ENCODE data around the gene COG6. TPM values are rescaled to one million over a fixed set of nuclear protein-coding genes. Genes with fewer than 3 reads are reported as not detected.

The COG6 gene
- total RNA-seq, 6 experiments from 2014 or later: 8.6 to 15.2 (median 12.2) TPM

- TF ChIP-seq POLR2A (IDR thresholded peaks at IDR 0.05) (no peak), CTCF (IDR thresholded peaks at IDR 0.05) (no peak)
- DNase-seq (no peak), ATAC-seq (no peak)
- Histone ChIP-seq H3K4me3 (no peak overlapping the region), H3K27ac (no peak overlapping the region), H3K4me1 (no peaks in the 10 kb centered on the region), H3K9me3 (no peaks in the 10 kb centered on the region), H3K36me3 (no peaks in the 10 kb centered on the region), H3K27me3 (no peaks in the 10 kb centered on the region)
- WGBS (ENCODE audit: insufficient coverage, low coverage, low lambda C conversion rate, missing lambda C conversion rate): 63% methylated on average over 1 of the region's 1 CpG
- intact Hi-C loops (cut with DNase I): no loop called here
These were observed 19.9 kb upstream of the COG6 start for GRCh38 chr13:39635564-39635963.

- ATAC-seq (no peak), DNase-seq (no peak)
- Histone ChIP-seq H3K9me3 (no peaks in the 10 kb centered on the region), H3K27ac (no peak overlapping the region), H3K36me3 (no peaks in the 10 kb centered on the region), H3K4me3 (no peak overlapping the region), H3K4me1 (no peaks in the 10 kb centered on the region), H3K27me3 (no peaks in the 10 kb centered on the region)
- intact Hi-C loops (cut with DNase I): no loop called here
- 73% methylated on average over 3 of the region's 3 CpGs for WGBS (ENCODE audit: insufficient coverage, low coverage, low lambda C conversion rate, missing lambda C conversion rate)
- TF ChIP-seq CTCF (IDR thresholded peaks at IDR 0.05): no peak
- TF ChIP-seq POLR2A (IDR thresholded peaks at IDR 0.05): no peak
These were observed 17.6 kb upstream of the COG6 start for GRCh38 chr13:39637890-39638289.

GRCh38 chr13:39641645-39642044 lies 13.8 kb upstream of the COG6 start:
- intact Hi-C loops (cut with DNase I): no loop called here
- Histone ChIP-seq H3K4me3 (no peak overlapping the region), H3K27ac (no peak overlapping the region), H3K36me3 (no peaks in the 10 kb centered on the region), H3K9me3 (no peaks in the 10 kb centered on the region), H3K27me3 (no peaks in the 10 kb centered on the region), H3K4me1 (no peaks in the 10 kb centered on the region)
- TF ChIP-seq POLR2A (IDR thresholded peaks at IDR 0.05): no peak
- TF ChIP-seq CTCF (IDR thresholded peaks at IDR 0.05): no peak
- no peak for ATAC-seq
- 44% methylated on average over 1 of the region's 1 CpG for WGBS (ENCODE audit: insufficient coverage, low coverage, low lambda C conversion rate, missing lambda C conversion rate)
- DNase-seq: no peak

GRCh38 chr13:39646122-39646521 lies 9.3 kb upstream of the COG6 start:
- no peaks in the 10 kb centered on the region for H3K9me3 ChIP-seq
- WGBS (ENCODE audit: insufficient coverage, low coverage, low lambda C conversion rate, missing lambda C conversion rate): 61% methylated on average over 4 of the region's 4 CpGs
- no peaks in the 10 kb centered on the region for H3K27me3 ChIP-seq
- ATAC-seq (no peak), DNase-seq (no peak)
- H3K4me3 ChIP-seq: no peak overlapping the region
- H3K36me3 ChIP-seq: no peaks in the 10 kb centered on the region
- H3K4me1 ChIP-seq: no peaks in the 10 kb centered on the region
- no peak for TF ChIP-seq CTCF (IDR thresholded peaks at IDR 0.05)
- no peak for TF ChIP-seq POLR2A (IDR thresholded peaks at IDR 0.05)
- intact Hi-C loops (cut with DNase I): no loop called here
- no peak overlapping the region for H3K27ac ChIP-seq

- Histone ChIP-seq H3K9me3 (no peaks in the 10 kb centered on the region), H3K27me3 (no peaks in the 10 kb centered on the region), H3K4me3 (peak overlapping the region; percentile 82 to 96 (median 93)), H3K27ac (peak overlapping the region in 2 of 3 donors; percentile 37 to 54), H3K4me1 (peaks cover 0 to 4% (median 0%) of the 10 kb centered on the region in 4 donors), H3K36me3 (no peaks in the 10 kb centered on the region)
- ATAC-seq: peak in 1 of 4 donors; percentile 4
- no peak for TF ChIP-seq CTCF (IDR thresholded peaks at IDR 0.05)
- no peak for DNase-seq
- intact Hi-C loops (cut with DNase I): no loop called here
- 0% methylated on average over 2 of the region's 2 CpGs for WGBS (ENCODE audit: insufficient coverage, low coverage, low lambda C conversion rate, missing lambda C conversion rate)
These were observed 357 bp upstream of the COG6 start for GRCh38 chr13:39655041-39655568.
